Gastrocnemius medialis (tissue), 4 donors: ENCODE data around the gene FRAS1. TPM values are rescaled to one million over a fixed set of nuclear protein-coding genes. Genes with fewer than 3 reads are reported as not detected.

ENCODE experiments used
- ATAC-seq, 2 donors: fragments of 150-250 bp; one replicate each; pipeline ENCODE4 v1.9.1; 2016
- DNase-seq, 2 donors: peaks; one replicate each; pipeline ENCODE4 v3.0.0-alpha.2; 2019
- H3K27ac ChIP-seq, 4 donors: fragments of 200-600 bp; sonication (generic); 1 replicate in 1 of 4; 2 replicates in 3 of 4; pipeline ENCODE4 v1.5.1; 2016 to 2018; ENCODE audit warnings: mild to moderate bottlenecking in 2 of 4, moderate library complexity in 1 of 4
- H3K27me3 ChIP-seq, 3 donors: fragments of 200-600 bp; sonication (generic) in 2 of 3; 1 replicate in 1 of 3; 2 replicates in 2 of 3; pipeline versions ENCODE4 v1.5.1 to v1.6.0; 2016 to 2019; ENCODE audit warnings: mild to moderate bottlenecking in 1 of 3, moderate library complexity in 1 of 3
- H3K36me3 ChIP-seq, 2 donors: fragments of 200-600 bp; sonication (generic) in 1 of 2; one replicate each; pipeline ENCODE4 v1.5.1; 2017 to 2018
- H3K4me1 ChIP-seq, 2 donors: fragments of 200-600 bp; sonication (generic) in 1 of 2; one replicate each; pipeline ENCODE4 v1.5.1; 2016 to 2017; ENCODE audit warnings: mild to moderate bottlenecking in 2 of 2
- H3K4me3 ChIP-seq, 4 donors: fragments of 200-600 bp; sonication (generic) in 3 of 4; 1 replicate in 1 of 4; 2 replicates in 3 of 4; pipeline ENCODE4 v1.5.1; 2016 to 2019; ENCODE audit warnings: mild to moderate bottlenecking in 2 of 4
- H3K9me3 ChIP-seq, 3 donors: fragments of 200-600 bp; sonication (generic) in 2 of 3; 1 replicate in 1 of 3; 2 replicates in 2 of 3; pipeline ENCODE4 v1.5.1; 2016 to 2019
- CTCF ChIP-seq, 5 experiments: fragments of 450-650 bp in 3 of 5; fragments of 200-600 bp in 2 of 5; sonication (generic) in 2 of 5; IDR thresholded peaks in 4 of 5; conservative IDR thresholded peaks in 1 of 5; 1 replicate in 4 of 5; 2 replicates in 1 of 5; pipeline ENCODE4 v1.5.1; 2016 to 2019; ENCODE audit warnings: antibody characterized with exemption in 5 of 5, mild to moderate bottlenecking in 3 of 5, moderate library complexity in 3 of 5
- POLR2A ChIP-seq, 2 donors: fragments of 450-650 bp; IDR thresholded peaks; one replicate each; pipeline ENCODE4 v1.6.1; 2017; ENCODE audit warnings: antibody characterized with exemption in 2 of 2, mild to moderate bottlenecking in 2 of 2, moderate library complexity in 2 of 2
- in situ Hi-C, 4 donors: fragments of 200-750 bp; cut with MboI; loops; one replicate each; pipeline versions ENCODE4 v1.15.0 to v1.8.0; 2017; ENCODE audit warnings: low sequenced_read_pairs in 4 of 4
- intact Hi-C: fragments of 100-400 bp; cut with DNase I; formaldehyde crosslinking; loops from one replicate; pipeline ENCODE4 v1.15.1; 2023; ENCODE audit warnings: low total_unique reads
- total RNA-seq, 4 donors: library from RNA; depleted of rRNA; stranded (reverse); fragments of >200 nt; gene quantifications; one replicate each; pipeline versions ENCODE4 v1.1.0 to v1.2.3, GENCODE V29; 2016

The FRAS1 gene
- total RNA-seq, 4 donors from 2014 or later, result 0.39 to 0.64 (median 0.46) TPM

GRCh38 chr4:78039678-78040077, 17.4 kb upstream of the FRAS1 start:
- TF ChIP-seq POLR2A (IDR thresholded peaks at IDR 0.05) (no peak), CTCF (IDR thresholded peaks at IDR 0.05 in 4 of 5, conservative IDR thresholded peaks at IDR 0.05 in 1 of 5) (no peak)
- in situ Hi-C loops, result no loop called here

GRCh38 chr4:78040431-78040830, 16.7 kb upstream of the FRAS1 start:
- no peaks in the 10 kb centered on the region for H3K27me3 ChIP-seq
- ATAC-seq (no peak), DNase-seq (no peak)
- intact Hi-C loops (no loop called here), in situ Hi-C loops (no loop called here)
- no peaks in the 10 kb centered on the region for H3K4me1 ChIP-seq
- TF ChIP-seq POLR2A (IDR thresholded peaks at IDR 0.05), result no peak
- H3K27ac ChIP-seq, result no peak overlapping the region
- no peaks in the 10 kb centered on the region for H3K9me3 ChIP-seq
- no peak overlapping the region for H3K4me3 ChIP-seq
- H3K36me3 ChIP-seq, result no peaks in the 10 kb centered on the region

More at GRCh38 chr4:78039678-78040077, 17.4 kb upstream of the FRAS1 start:
- ATAC-seq, result no peak
- intact Hi-C loops, result no loop called here
- Histone ChIP-seq H3K27ac (no peak overlapping the region), H3K4me1 (no peaks in the 10 kb centered on the region), H3K9me3 (no peaks in the 10 kb centered on the region), H3K36me3 (no peaks in the 10 kb centered on the region), H3K4me3 (no peak overlapping the region), H3K27me3 (no peaks in the 10 kb centered on the region)
- DNase-seq, result no peak

- intact Hi-C loops, result no loop called here
- H3K27me3 ChIP-seq, result no peaks in the 10 kb centered on the region
- H3K36me3 ChIP-seq, result no peaks in the 10 kb centered on the region
- H3K27ac ChIP-seq, result no peak overlapping the region
- H3K9me3 ChIP-seq, result no peaks in the 10 kb centered on the region
- TF ChIP-seq POLR2A (IDR thresholded peaks at IDR 0.05), result no peak
- no peak for TF ChIP-seq CTCF (IDR thresholded peaks at IDR 0.05 in 4 of 5, conservative IDR thresholded peaks at IDR 0.05 in 1 of 5)
- H3K4me3 ChIP-seq, result no peak overlapping the region
- no peak for ATAC-seq
- DNase-seq, result no peak
- in situ Hi-C loops, result no loop called here
- no peaks in the 10 kb centered on the region for H3K4me1 ChIP-seq
Measured at GRCh38 chr4:78047366-78047765, 9.8 kb upstream of the FRAS1 start.

- H3K4me1 ChIP-seq, result peaks cover 0 to 11% of the 10 kb centered on the region in 2 donors
- no peaks in the 10 kb centered on the region for H3K9me3 ChIP-seq
- peak; percentile 73 to 76 for ATAC-seq
- no peaks in the 10 kb centered on the region for H3K36me3 ChIP-seq
- intact Hi-C loops (loop anchor here (5.0 kb wide), 2 partner anchors 236 to 239 kb away; partner anchors contain the start of gene CNOT6L), in situ Hi-C loops (no loop called here)
- H3K27me3 ChIP-seq, result no peaks in the 10 kb centered on the region
- TF ChIP-seq POLR2A (IDR thresholded peaks at IDR 0.05) (peak; percentile 16 to 35), CTCF (IDR thresholded peaks at IDR 0.05 in 4 of 5, conservative IDR thresholded peaks at IDR 0.05 in 1 of 5) (peak in 1 of 5 experiments; percentile 15)
- H3K4me3 ChIP-seq, result peak overlapping the region; percentile 75 to 84 (median 82)
- peak; percentile 72 to 83 for DNase-seq
- H3K27ac ChIP-seq, result peak overlapping the region; percentile 84 to 94 (median 92)
Measured at GRCh38 chr4:78056265-78057129, 626 bp upstream of the FRAS1 start.
